ENCODE data around the gene HIGD1C.
"Not testable (repeated sequence)": the region's sequence is repeated elsewhere in the genome, so short reads cannot be mapped to it uniquely, and the experiment has no call there.

The HIGD1C gene

GRCh38 chr12:50934371-50934851, 17.9 kb upstream of the HIGD1C start:
- DNase-seq = no peak

- no peak for DNase-seq
Observed at GRCh38 chr12:50934981-50935807, 17.1 kb upstream of the HIGD1C start.

DNA sequence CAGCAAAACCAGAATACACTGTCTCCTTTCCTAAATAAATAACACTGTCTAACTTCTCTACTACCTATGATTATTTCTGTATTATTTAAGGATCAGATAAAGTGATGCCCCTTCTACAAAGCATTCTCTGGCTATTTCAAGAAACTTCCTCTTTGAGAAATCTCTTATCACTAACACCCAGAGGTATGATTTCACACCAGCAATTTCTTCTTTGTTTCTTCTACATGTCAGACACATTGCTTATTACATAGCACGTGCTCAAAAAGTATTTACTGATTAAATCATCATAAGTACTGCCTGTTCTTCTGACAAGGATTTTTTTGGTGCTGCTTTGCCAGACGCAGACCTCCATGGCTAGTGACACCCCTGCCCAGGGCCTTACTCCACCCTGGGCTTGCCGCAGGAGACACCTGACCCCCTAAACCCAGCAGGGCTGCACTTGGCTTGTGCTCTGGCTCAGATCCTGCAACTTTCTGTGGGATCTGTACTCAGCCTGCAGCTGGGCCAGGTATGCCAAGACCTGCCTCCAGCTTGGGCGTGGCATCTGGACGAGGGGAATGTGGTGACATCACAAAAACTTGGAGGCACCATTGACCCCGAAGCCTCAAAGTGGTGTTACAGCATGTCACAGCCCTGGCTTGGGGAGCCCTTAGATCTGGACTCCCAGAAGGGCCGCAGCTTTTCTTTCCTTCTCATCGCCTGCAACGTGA, 15.4 kb upstream of the HIGD1C start:
- no peak for DNase-seq

DNA sequence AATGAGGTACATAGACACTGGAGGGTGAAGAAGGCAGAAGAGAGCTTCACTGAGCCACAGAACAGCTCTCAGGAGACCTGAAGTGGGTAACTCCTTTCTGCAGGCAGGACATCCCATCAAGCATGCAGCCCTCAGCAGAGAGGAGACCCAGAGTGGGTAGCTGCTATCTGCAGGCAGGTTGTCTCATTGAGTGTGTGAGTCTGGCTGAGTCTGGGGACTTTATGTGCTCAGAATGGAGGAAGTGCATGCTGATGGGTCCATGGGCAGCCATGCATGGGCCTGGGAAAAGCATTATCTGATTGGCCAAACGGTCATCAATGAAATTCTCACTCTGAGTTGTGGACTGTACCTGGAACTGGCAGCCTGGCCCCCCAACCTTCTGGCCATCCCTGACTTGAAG, 14.7 kb upstream of the HIGD1C start:
- DNase-seq = no peak

GRCh38 chr12:50947933-50948626, 4.3 kb upstream of the HIGD1C start:
- DNase-seq = no peak

GRCh38 chr12:50948798-50949197, 3.5 kb upstream of the HIGD1C start:
- no peak for DNase-seq

GRCh38 chr12:50949801-50950302, 2.5 kb upstream of the HIGD1C start:
- no peak for DNase-seq

- no peak for DNase-seq
Observed at GRCh38 chr12:50951112-50951511, 1.2 kb upstream of the HIGD1C start.

GRCh38 chr12:50953047-50953446, 703 bp downstream of the HIGD1C start:
- DNase-seq = no peak

DNA sequence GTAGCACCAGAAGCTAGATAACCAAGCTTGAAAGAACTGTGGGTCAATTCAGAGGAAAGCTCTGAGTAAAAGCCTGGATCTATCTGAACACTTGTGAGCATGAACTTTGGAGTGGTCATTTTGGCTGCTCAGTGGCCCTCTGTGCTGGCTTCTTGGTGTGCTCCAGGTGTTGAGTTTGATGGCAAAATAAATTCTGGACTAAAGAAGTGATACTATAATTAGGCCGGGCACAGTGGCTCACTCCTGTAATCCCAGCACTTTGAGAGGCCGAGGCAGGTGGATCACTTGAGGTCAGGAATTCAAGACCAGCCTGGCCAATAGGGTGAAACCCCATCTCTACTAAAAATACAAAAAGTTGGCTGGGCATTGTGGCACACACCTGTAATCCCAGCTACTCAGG, 2.4 kb downstream of the HIGD1C start:
- not testable (repeated sequence) for DNase-seq

DNA sequence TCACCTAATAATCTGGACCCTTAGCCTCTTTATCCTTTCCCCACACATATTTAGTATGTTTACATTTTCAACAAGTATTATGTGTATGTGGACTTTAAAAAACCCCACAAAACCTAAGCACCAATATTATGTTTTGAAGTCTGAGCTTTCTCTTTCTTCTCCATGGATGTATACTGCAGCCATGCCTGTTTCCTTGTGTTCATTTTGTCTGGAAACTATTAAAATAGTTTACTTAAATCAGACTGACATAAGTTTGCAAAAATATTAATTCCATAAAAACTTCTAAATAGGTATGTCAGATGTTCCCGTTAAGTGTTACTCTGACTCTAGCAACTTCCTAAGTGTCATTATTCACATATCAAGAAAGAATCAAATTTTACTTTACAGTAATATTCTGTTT, 2.9 kb downstream of the HIGD1C start:
- no peak for DNase-seq

- DNase-seq = no peak
Observed at GRCh38 chr12:50955697-50956096, 3.4 kb downstream of the HIGD1C start.

DNA sequence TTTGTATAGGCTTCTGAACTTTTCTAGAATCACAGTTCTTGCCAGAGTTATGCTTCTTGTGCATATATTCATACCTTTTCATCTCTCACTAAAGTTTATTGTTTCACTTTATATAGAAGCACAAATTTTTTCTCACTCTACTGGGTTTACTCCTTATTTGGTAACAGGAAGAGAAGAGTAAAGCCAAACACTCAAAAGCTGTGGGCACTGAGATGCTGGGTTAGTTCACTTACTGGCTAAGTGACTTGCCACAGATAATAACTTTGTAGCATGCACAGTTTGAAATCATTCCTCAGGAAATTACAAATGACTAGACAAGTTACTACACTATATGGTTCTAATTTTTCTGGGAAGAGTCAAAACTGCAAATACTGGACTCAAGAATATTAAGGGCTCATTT, 7.8 kb downstream of the HIGD1C start:
- DNase-seq = no peak

- DNase-seq = no peak
Observed at GRCh38 chr12:50961708-50962107, 9.4 kb downstream of the HIGD1C start.

DNA sequence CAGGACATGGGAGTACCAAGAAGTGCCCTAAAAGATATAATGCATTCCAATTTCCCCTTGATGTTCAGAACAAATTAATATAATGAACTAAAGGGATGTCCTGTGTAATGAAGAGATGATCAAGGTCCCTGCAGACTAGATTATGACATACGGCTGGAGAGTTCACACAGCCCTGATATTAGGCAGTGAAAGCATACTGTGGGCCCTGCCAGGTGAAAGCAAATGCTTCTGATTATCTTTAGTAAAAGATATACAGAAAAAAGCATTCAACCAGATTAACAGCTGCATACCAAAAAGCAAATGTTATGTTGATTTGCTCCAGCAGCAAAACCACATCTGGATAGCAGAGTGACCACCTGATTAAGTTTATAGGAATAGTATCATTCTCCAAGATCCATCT, 12.1 kb downstream of the HIGD1C start:
- no peak for DNase-seq

- DNase-seq = no peak
Observed at GRCh38 chr12:50971946-50972345, 19.6 kb downstream of the HIGD1C start.

GRCh38 chr12:50979369-50980052, 27.2 kb downstream of the HIGD1C start:
- DNase-seq = no peak

DNA sequence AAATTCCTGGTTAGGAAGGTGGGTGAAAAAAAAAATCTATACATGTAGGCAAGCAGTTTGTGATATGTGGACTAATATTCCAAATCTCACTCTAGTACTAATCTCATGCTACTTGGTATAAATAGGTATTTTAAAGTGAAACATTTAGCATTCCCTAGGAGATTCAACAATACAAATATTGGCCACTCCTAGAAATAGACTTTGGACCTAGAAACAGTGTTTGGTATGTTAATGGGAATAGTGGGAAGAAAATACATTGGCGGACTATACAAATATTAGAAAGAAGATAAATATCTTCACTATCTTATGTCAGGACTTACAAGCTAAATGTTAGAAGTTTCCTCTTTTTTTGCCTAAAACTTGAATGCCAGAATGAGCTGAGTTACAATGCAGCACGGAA, 28.2 kb downstream of the HIGD1C start:
- no peak for DNase-seq

DNA sequence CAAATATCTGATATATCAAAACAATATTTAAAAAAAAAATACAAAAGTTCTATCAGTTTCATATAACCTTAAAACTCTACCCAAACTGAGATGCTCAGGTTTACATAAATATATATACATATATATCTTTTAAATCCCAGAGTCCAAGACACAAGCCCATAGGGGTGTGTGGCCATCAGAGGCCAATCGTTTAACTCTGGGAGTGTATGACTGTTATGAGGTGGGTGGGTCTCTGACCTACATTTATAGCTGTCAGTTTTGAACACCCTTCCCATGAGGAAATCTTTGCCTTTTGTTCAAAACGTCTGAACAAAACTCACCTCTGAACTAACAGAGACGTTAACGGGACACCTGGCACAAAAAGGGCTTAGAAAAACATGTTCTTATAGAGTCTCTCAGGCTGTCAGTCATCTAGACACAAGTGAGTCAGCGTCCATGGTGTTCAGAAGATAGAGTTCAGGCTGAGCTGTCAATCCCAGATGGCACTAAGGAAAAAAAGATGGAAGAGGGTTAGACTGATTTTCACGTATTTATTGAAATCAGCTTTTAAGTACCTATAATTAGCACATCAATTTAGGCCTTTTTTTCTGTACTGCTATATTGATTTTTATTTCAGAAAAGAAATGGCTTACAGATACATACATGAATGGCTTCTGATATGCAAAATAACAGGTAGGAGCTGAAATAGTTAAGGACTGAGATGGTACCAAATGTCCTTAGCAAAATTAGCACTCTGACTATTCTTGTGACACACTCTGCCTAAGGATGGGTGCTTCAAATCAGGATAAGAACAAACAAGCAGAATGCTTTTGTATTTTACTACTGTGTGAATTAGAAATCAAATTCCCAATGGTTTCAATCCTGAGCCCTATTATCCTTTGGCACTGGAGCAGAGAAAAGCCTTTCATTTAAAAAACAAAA, 29.2 kb downstream of the HIGD1C start:
- no peak for DNase-seq

DNA sequence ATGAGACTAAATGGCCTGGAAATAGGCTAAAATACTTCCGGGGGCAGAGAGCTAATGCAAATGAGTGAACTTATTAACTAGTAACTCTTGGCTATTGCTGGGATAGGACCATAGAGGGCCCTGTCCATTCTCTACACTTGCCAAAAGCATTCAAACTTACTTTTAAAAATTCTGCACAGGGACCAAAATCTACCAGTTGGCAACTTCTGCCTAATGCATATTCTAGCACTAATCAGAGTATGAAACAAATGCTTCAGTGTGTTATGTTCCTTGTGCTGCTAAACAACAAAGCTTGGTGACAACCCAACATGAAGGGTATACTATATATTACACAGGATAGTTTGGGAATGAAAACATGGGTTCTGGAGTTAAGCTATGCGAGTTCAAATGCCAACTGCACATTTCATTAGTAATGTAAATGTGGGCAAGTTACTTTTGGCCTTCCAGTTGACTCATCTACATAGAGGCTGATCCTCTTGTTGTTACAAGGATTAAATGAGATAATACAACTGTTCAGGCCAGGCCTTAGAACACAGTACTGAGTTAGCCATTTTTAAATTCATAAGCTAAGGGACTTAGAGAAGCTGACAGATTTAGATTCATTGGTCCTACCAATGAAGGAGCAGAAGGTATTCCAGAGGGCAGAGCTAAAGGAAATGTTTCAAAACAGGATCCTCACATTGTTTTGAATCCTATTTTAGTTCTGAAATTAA, 32.4 kb downstream of the HIGD1C start:
- DNase-seq = no peak

GRCh38 chr12:50985322-50985721, 33.0 kb downstream of the HIGD1C start:
- no peak for DNase-seq
